Activated CD4-positive, alpha-beta T cell treated with anti-CD3 and anti-CD28 coated beads for 1 hour (primary cell): ENCODE results near the gene C3orf20.
"Not testable (repeated sequence)": the region's sequence is repeated elsewhere in the genome, so short reads cannot be mapped to it uniquely, and the experiment has no call there.

Experiments used
- DNase-seq: peaks from one replicate; pipeline ENCODE4 v3.0.0-alpha.2; 2020

The C3orf20 gene

GRCh38 chr3:14802381-14802731 is 127.4 kb downstream of the C3orf20 start:
- DNase-seq = no peak

- no peak for DNase-seq
Measured at GRCh38 chr3:14803101-14803980, 128.4 kb downstream of the C3orf20 start.

GRCh38 chr3:14803981-14804834 is 129.3 kb downstream of the C3orf20 start:
- DNase-seq = no peak

GRCh38 chr3:14804835-14805780 is 130.2 kb downstream of the C3orf20 start:
- DNase-seq = no peak

- no peak for DNase-seq
Measured at GRCh38 chr3:14805961-14806537, 131.1 kb downstream of the C3orf20 start.

- no peak for DNase-seq
Measured at GRCh38 chr3:14806641-14807263, 131.8 kb downstream of the C3orf20 start.

GRCh38 chr3:14808025-14808424 is 133.1 kb downstream of the C3orf20 start:
- DNase-seq = no peak

GRCh38 chr3:14808502-14809266 is 133.7 kb downstream of the C3orf20 start:
- DNase-seq = no peak

GRCh38 chr3:14809611-14810010 is 134.7 kb downstream of the C3orf20 start:
- DNase-seq = not testable (repeated sequence)

- no peak for DNase-seq
Measured at GRCh38 chr3:14810070-14810791, 135.3 kb downstream of the C3orf20 start.

- DNase-seq = no peak
Measured at GRCh38 chr3:14810801-14811661, 136.1 kb downstream of the C3orf20 start.

- no peak for DNase-seq
Measured at GRCh38 chr3:14811684-14812083, 136.7 kb downstream of the C3orf20 start.

- no peak for DNase-seq
Measured at GRCh38 chr3:14812196-14812790, 137.4 kb downstream of the C3orf20 start.

GRCh38 chr3:14814411-14814871 is 139.5 kb downstream of the C3orf20 start:
- no peak for DNase-seq

GRCh38 chr3:14816359-14816758 is 141.4 kb downstream of the C3orf20 start:
- DNase-seq = no peak

- no peak for DNase-seq
Measured at GRCh38 chr3:14818804-14819500, 144.0 kb downstream of the C3orf20 start, which contains the start of gene FGD5. FGD5 (plus strand) TSS chr3:14818962; CDS start chr3:14819072, 110 bp downstream.

- DNase-seq = no peak
Measured at GRCh38 chr3:14819671-14820070, 144.7 kb downstream of the C3orf20 start.

GRCh38 chr3:14820156-14820555 is 145.2 kb downstream of the C3orf20 start:
- DNase-seq = no peak
